Omental fat pad (tissue), 4 donors: Measurements from ENCODE around the gene LLPH. TPM values are rescaled to one million over a fixed set of nuclear protein-coding genes. Genes with fewer than 3 reads are reported as not detected.

Experiments
- ATAC-seq: fragments of 150-250 bp; one replicate; pipeline ENCODE4 v1.9.1; 2016; ENCODE audit warnings: mild to moderate bottlenecking, moderate library complexity; ENCODE audit not compliant: low FRiP score
- DNase-seq: peaks from one replicate; pipeline ENCODE4 v3.0.0-alpha.2; 2019; ENCODE audit warnings: low spot score
- CTCF ChIP-seq, 3 donors: fragments of 450-650 bp; IDR thresholded peaks; one replicate each; pipeline ENCODE4 v1.5.1; 2016 to 2017; ENCODE audit warnings: antibody characterized with exemption in 3 of 3, mild to moderate bottlenecking in 3 of 3, moderate library complexity in 2 of 3
- total RNA-seq, 4 donors: library from RNA; depleted of rRNA; stranded (reverse); fragments of >200 nt; gene quantifications; one replicate each; pipeline ENCODE4 v1.1.0, GENCODE V29; 2016

LLPH gene
- total RNA-seq, 4 donors from 2014 or later = 6.8 to 10.1 (median 7.6) TPM

GRCh38 chr12:66071549-66071948, 59.0 kb downstream of the LLPH start:
- ATAC-seq (no peak), DNase-seq (no peak)
- no peak for TF ChIP-seq CTCF (IDR thresholded peaks at IDR 0.05)

- no peak for TF ChIP-seq CTCF (IDR thresholded peaks at IDR 0.05)
- ATAC-seq (no peak), DNase-seq (no peak)
These were observed 60.0 kb downstream of the LLPH start for GRCh38 chr12:66070378-66071120.

GRCh38 chr12:66066929-66067523, 63.5 kb downstream of the LLPH start:
- TF ChIP-seq CTCF (IDR thresholded peaks at IDR 0.05) = no peak
- ATAC-seq = no peak
- DNase-seq = no peak

Other genes with a start within 250 kb of the LLPH start
- gene TMBIM4, start 39.2 kb upstream of the LLPH start, total RNA-seq = 100 to 1,000 TPM; 137 to 231 (median 209) TPM
- 100 to 1,000 TPM in 1 of 4 donors, 10 to 100 TPM in 3; 62.3 to 136 (median 76.2) TPM for gene IRAK3, start 58.5 kb upstream of the LLPH start, total RNA-seq
- 10 to 100 TPM in 2 of 4 donors, 1 to 10 TPM in 2; 5.0 to 11.3 (median 9.4) TPM for gene HELB, start 171.7 kb upstream of the LLPH start, total RNA-seq